ENCODE measurements around the gene TSACC. TPM values are rescaled to one million over a fixed set of nuclear protein-coding genes. Genes with fewer than 3 reads are reported as not detected.

Gene TSACC
- total and polyA plus RNA-seq, 2 of the 8 experiments (the other 6 are each of a cell fraction or from before 2014, with no cell fraction given), result 1.0 to 5.0 TPM

DNA sequence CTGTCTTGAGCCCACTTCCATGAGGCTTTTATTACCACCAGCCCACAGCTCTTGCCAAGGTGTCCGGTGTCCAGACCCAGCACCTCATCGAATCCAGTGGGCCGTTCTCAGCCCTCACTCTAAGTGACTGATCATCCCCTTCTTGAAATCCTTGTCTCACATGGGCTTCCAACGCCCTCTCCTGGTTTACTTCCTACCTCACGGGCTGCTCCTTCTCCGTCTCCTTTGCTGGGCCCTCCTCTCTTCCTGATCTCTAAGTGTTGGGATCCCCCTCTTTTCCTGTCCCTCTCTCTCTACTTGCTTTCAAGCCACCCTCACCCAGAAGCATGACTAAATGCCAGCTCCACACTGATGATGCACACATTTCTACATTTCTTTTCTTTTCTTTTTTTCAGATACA, 21.6 kb downstream of the TSACC start:
- peaks cover 0 to 4% (median 2%) of the 10 kb centered on the region in 4 experiments; a peak in 3 of 7 replicates for H3K4me1 ChIP-seq (replicated peaks in 1 of 4; ENCODE audit: control insufficient read depth in 3 of 4, insufficient read depth in 4 of 4, low read length in 3 of 4)
- no peak overlapping the region for H3K4ac ChIP-seq (replicated peaks; ENCODE audit: insufficient read length, low read depth, low read length)
- DNase-seq (ENCODE audit: low read depth in 1 of 2, low spot score in 2 of 2) (no peak), FAIRE-seq (no peak)
- no peak overlapping the region for H3K4me2 ChIP-seq (ENCODE audit: insufficient read depth in 1 of 2, low read depth in 2 of 2, low read length in 2 of 2)
- H3K36me3 ChIP-seq (ENCODE audit: control insufficient read depth in 2 of 4, insufficient read depth in 4 of 4, low read length in 3 of 4), result no peaks in the 10 kb centered on the region
- ChIA-PET CTCF (ENCODE audit: partially characterized antibody) (interaction anchor here (0.7 to 6.1 kb wide), 33 partner anchors 12 to 264 kb away, joined by 3 to 60 read pairs (median 5); partner anchors contain the start of genes CCT3, SMG5 and TSACC), POLR2A (ENCODE audit: partially characterized antibody) (interaction anchor here (1.0 to 2.1 kb wide), 4 partner anchors 30 to 142 kb away, joined by 3 to 6 read pairs (median 3); partner anchors contain the start of gene SMG5)
- 46% methylated on average over 6 of the region's 6 CpGs; no CpG with 5 or more reads in 1 of the 2 experiments for WGBS, 2 experiments (ENCODE audit: extremely low coverage in 1 of 2, insufficient coverage in 1 of 2, insufficient read length in 1 of 2, insufficient replicate concordance in 2 of 2, low coverage in 1 of 2, low lambda C conversion rate in 2 of 2, missing lambda C conversion rate in 1 of 2)
- no peaks in the 10 kb centered on the region for H3K79me1 ChIP-seq (ENCODE audit: low read depth, low read length)
- H2BK15ac ChIP-seq (ENCODE audit: low read length), result no peak overlapping the region
- H3K27me3 ChIP-seq (replicated peaks in 1 of 4; ENCODE audit: control insufficient read depth in 3 of 4, extremely low read depth in 1 of 4, insufficient read depth in 3 of 4, low read length in 3 of 4), result no peaks in the 10 kb centered on the region; a peak in 1 of 7 replicates
- TF ChIP-seq RAD21 (IDR thresholded peaks at IDR 0.05 in 1 of 2, conservative IDR thresholded peaks at IDR 0.05 in 1 of 2; ENCODE audit: low read depth in 2 of 2, low read length in 2 of 2), result peak; percentile 65 to 75
- TF ChIP-seq FOSL1 (IDR thresholded peaks at IDR 0.05; ENCODE audit: insufficient read depth, low read depth, low read length), result no peak
- TF ChIP-seq, protein P1, sequence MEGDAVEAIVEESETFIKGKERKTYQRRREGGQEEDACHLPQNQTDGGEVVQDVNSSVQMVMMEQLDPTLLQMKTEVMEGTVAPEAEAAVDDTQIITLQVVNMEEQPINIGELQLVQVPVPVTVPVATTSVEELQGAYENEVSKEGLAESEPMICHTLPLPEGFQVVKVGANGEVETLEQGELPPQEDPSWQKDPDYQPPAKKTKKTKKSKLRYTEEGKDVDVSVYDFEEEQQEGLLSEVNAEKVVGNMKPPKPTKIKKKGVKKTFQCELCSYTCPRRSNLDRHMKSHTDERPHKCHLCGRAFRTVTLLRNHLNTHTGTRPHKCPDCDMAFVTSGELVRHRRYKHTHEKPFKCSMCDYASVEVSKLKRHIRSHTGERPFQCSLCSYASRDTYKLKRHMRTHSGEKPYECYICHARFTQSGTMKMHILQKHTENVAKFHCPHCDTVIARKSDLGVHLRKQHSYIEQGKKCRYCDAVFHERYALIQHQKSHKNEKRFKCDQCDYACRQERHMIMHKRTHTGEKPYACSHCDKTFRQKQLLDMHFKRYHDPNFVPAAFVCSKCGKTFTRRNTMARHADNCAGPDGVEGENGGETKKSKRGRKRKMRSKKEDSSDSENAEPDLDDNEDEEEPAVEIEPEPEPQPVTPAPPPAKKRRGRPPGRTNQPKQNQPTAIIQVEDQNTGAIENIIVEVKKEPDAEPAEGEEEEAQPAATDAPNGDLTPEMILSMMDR (IDR thresholded peaks at IDR 0.05; ENCODE audit: control extremely low read depth in 1 of 3, insufficient read depth in 1 of 3, low read depth in 1 of 3, low read length in 3 of 3), result peak; percentile 55 to 71 (median 57)
- H3K9me3 ChIP-seq (ENCODE audit: insufficient read depth in 2 of 2, low read depth in 1 of 2, low read length in 1 of 2), result no peaks in the 10 kb centered on the region
- no peak overlapping the region for H3K18ac ChIP-seq (ENCODE audit: extremely low read depth, low read length)
- no peak overlapping the region for H3K56ac ChIP-seq (replicated peaks; ENCODE audit: insufficient read length, low read depth, low read length)
- H3K14ac ChIP-seq (ENCODE audit: insufficient read length), result no peak overlapping the region
- H4K20me1 ChIP-seq (replicated peaks in 1 of 2; ENCODE audit: control insufficient read depth in 1 of 2, insufficient read depth in 2 of 2, low read length in 2 of 2), result no peaks in the 10 kb centered on the region
- no peak overlapping the region for H2AK5ac ChIP-seq (ENCODE audit: low read depth, low read length)
- H4K5ac ChIP-seq (ENCODE audit: insufficient read length, low read depth, low read length), result no peak overlapping the region
- no peak overlapping the region for H2BK12ac ChIP-seq (ENCODE audit: low read depth, low read length)
- H4K8ac ChIP-seq (ENCODE audit: extremely low read depth, insufficient read depth, low read length), result no peak overlapping the region
- H4K91ac ChIP-seq (replicated peaks; ENCODE audit: insufficient read length, low read length), result no peak overlapping the region
- H3K79me2 ChIP-seq (ENCODE audit: control insufficient read depth in 1 of 2, insufficient read depth in 2 of 2, low read length in 2 of 2), result no peaks in the 10 kb centered on the region
- H2BK20ac ChIP-seq (ENCODE audit: low read length), result no peak overlapping the region
- peak overlapping the region; percentile 84; the same call in 1 of the 2 replicates for H2AFZ ChIP-seq (ENCODE audit: low read length)
- H3K9ac ChIP-seq (replicated peaks in 1 of 4; ENCODE audit: extremely low read depth in 1 of 4, low read depth in 3 of 4, low read length in 3 of 4), result no peak overlapping the region
- no peak overlapping the region for H2BK120ac ChIP-seq (replicated peaks; ENCODE audit: low read depth, low read length)
- H3K4me3 ChIP-seq (ENCODE audit: extremely low read depth in 1 of 4, insufficient read depth in 2 of 4, low read depth in 3 of 4, low read length in 4 of 4), result no peak overlapping the region
- H2BK5ac ChIP-seq (ENCODE audit: low read depth, low read length), result no peak overlapping the region
- no peak overlapping the region for H3K27ac ChIP-seq (ENCODE audit: low read depth, low read length)
- H3K23ac ChIP-seq (ENCODE audit: insufficient read length), result no peak overlapping the region
- H3K23me2 ChIP-seq (ENCODE audit: low read depth, low read length), result peaks cover 6% of the 10 kb centered on the region; the same call in 1 of the 2 replicates

All from H1 (cell line).